Stimulated activated CD4-positive, alpha-beta T cell treated with anti-CD3 and anti-CD28 coated beads, Interleukin-12 subunit alpha, Interleukin-12 subunit beta, amount 100 ng/mL, for 48 hours (primary cell): ENCODE results near the gene MKI67.
A peak's percentile ranks its signal among the peaks of the same experiment; 100 is the strongest.

ENCODE experiments used
- DNase-seq, 3 donors: peaks; one replicate each; pipeline ENCODE4 v3.0.0-alpha.2; 2020; ENCODE audit warnings: low read depth in 2 of 3, low spot score in 1 of 3

MKI67 gene

DNA sequence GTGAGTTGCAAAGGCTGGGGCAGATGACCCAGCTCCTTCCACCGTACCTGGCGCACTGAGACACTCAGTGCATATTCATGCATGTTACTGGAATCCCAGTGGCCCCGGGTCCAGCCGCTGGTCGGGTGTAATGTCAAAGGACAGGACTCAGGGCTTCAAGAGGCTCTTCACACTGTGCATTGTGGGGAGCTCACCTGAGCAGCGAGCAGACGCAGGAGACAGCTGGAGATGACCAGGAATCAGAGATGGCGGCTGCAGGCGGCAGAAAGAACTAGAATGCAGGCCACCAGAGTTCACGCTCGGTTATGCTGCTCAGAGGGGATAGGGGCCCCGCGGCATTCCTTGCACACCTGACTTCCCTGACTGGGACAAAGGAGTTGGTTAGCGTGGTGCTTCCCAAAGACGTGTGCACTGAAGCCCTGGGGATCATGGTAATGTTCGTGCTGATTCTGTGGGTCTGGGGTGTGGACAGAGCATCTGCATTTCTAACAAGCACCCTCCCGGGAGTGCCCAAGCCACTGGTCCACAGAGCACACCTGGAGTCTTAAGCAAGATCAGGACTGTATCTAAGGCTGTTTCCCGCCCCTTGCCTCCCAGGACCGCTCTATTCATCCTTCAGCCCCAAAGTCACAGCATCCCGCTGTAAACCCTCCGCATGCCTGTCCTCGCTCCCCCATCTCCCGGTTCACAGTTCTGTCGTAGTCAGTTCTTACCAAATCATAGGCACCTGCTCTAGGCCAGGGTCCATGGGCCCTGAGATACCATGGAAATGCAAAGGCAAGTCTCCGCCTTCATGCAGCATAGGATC, 71.0 kb downstream of the MKI67 start:
- DNase-seq: no peak

DNA sequence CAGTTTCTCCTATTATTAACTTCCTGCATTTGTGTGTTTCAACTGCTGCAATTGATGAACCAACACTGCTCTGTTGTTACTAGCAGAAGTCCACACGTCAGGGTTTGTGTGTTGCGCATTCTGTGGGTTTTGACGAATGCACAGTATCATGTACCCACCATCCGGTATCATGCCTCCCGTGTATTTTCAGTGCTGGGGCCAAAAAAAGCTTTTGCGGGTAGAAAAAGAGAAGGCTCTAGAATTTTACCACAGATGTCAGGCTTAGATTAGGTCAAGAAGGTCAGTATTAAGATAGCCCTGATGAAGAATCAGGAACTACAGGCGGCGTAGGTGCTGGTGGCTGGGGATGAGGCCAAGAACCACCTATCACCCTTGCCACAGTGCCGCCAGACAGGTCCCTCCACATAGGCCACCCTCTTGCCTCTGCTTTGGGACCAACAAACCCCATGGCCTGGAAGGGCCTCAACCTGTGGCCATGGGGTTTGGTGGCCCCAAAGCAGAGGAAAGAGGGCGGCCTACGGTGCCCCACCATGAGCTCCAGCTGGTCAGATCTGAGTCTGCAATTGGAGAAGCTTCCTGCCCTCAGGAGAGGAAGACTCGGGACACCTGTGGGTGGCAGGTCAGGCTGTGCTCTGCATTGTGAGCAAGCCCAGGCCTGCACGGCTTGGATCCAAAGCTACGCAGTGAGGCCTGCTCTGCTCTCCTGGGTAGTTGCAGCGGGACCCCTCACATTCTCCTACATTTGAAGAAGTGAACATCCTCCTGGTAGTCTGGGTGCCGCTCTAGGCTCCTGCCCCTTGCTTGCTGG, 71.9 kb downstream of the MKI67 start:
- DNase-seq: no peak

DNA sequence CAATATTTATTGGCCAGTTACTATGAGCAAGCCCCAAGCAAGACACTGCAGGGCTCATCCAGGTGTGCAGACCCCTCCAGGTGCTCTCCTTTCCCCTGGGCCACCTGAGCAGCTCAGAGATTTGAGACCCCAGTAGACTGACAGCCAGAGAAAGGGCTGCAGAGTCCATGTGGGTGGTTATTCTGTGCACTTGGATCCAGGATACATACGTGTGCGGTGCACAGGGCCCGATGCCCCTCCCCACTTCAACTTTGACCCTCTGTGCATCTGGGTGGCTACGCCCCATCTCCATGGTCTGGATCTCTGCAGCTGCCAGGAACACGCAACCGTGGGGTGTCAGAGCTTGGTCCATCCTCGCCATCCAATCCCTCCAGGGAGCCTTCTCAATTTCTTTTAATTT, 72.9 kb downstream of the MKI67 start:
- DNase-seq: no peak

DNA sequence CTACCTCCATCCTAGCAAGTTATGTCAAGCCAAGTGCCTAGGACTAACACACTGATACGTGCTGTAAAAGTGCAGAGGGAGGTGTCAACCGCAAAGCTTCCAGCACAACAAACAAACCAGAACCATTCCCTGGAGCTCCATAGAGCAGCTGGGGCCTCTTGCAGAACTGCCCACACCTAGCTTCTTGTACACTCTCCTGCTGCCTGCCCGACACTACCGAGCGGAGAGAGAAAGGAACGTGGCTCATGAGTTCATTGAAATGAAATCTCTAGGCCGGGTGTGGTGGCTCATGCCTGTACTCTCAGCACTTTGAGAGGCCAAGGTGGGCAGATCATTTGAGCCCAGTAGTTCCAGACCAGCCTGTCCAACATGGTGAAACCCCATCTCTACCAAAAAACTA, 73.5 kb downstream of the MKI67 start:
- no peak for DNase-seq

DNA sequence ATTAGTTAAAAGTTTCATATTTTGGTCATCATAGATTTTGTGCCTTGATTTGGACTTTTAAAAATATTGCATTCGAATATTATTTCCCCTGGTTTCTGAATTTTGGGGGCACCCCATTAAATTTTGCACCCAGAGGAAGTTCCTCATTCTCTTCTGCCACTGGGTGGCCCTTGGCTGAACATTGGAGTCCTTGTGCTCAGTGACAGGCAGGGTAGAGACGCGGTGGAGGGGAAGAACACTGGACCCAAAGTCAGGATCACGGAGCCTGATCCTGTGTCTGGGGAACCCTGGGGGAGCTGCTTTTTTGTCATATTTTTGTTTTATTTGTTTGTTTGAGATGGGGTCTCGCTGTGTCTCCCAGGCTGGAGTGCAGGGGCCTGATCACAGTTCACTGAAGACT, 74.7 kb downstream of the MKI67 start:
- DNase-seq: no peak

DNA sequence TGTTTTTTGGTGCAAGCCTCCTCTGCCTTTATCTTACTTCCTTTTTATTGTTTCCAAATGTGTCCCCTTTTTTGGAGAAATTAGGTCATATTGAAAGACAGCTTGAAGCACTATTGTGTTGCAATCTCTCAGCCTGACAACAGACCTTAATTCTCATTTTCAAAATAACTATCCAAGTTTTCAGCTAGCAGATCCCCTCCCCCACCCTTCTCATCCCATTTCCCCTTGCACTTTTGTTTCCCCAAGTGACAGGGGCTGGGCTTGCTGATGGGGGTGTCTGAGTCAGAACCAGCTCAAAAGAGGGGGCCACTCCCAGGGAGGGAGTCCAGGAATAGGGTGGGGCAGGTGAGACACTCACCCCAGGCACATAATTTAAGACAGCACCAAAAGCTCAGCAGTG, 75.3 kb downstream of the MKI67 start:
- no peak for DNase-seq

DNA sequence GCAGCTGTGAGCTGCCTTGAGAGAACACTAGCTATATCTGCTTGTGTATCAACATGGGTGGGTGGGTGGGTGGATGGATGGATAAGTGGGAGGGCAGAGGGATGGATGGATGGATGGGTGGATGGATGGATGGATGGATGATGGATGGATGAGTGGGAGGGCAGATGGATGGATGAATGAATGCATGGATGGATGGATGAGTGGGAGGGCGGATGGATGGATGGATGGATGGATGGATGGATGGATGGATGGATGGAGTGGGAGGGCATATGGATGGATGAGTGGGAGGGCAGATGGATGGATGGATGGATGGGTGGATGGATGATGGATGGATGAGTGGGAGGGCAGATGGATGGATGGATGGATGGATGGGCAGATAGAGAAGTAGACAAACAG, 76.1 kb downstream of the MKI67 start:
- DNase-seq: no peak

DNA sequence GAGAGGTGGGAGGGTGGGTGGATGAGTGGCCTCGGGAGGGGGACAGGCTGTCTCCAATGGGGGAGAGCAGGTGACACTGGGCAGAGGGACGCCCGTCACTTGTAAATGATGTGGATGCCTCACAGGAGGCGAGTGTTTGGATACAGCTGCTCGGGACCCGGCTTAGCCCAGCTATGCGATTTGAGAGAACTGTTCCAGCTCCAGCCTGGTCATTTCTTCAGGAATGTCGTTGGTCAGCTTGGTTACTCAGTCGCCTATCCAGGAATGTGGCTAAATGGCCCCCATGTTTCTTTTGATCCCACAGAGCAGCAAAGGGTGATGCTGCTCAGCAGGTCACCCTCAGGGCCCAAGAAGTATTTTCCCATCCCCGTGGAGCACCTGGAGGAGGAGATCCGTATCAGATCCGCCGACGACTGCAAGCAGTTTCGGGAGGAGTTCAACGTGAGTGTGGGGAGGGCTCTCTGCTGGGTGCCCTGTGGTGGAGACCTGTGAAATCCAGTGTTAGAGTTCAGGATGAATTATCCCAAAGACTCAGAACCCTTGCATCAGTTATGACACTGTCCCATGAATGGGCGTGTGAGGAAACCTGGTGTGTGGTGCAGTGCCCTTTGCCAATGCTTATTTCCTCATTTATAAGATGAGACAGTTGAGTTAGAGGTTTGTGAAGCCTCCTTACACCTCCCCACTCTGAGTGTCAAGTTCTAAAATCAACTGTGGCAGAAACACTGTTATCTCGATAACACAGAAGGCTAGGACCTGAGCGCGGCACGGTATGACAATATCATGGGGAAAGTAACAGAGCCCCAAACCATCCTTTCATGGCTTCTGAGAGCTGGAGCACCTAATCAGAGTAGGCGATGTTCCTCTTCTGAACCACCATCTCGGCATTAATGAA, 76.8 kb downstream of the MKI67 start:
- no peak for DNase-seq

DNA sequence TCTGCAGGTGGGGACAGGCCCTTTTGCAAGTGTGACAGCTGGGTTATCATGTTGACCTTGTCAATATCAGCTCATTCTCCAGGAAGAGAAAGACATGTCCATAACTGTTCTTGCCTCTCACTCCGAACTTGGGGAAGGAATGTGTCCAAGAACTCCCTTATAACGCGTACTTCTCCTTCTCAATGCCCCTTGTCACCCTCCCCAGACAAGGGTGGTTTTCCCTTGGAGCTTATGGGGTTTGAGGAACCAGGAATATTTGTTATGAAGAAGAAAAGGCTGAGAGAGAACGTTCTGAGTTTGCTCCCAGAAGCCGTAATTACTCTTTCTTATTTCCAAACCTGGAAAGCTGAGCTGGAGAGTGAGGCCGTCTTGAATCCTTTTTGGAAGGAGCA, 77.4 kb downstream of the MKI67 start:
- no peak for DNase-seq

DNA sequence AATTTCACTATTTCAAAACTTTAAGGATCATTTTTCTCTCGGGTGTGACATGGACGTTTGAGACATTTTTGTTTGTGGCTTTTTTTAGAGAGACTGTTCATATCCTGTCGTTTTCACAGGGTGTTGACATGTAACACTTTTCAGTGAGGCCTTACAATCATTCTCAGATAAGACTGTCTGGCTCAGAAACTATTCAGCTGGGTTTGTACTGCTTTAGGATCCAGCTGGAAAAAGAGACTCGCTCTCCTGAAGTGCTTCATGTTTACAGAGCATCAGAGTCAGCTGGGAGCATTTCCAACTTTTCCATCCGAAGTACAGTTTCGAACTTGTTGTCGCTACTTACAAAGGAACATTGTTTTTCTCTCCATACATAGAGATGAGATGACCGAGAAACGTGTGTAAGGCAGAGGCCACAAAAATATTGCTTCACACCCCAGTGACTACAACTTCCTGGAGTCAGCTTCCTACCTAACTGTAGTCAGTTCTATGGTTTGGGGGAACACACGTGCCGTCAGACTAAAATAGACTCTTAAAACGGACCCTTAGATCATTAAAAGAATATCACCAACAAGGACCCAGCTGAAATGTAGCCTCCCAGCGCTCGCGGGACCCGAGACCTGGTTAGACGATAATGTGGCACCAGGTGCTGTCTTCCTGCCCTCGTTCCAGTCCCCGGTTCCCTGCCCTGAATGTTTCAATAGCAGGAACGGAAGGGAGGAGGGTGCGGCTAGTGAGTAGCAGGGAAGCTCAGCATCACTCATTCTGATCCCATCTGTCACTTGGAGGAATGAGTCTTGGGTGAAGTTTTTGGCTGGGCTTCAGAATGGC, 78.0 kb downstream of the MKI67 start:
- no peak for DNase-seq

DNA sequence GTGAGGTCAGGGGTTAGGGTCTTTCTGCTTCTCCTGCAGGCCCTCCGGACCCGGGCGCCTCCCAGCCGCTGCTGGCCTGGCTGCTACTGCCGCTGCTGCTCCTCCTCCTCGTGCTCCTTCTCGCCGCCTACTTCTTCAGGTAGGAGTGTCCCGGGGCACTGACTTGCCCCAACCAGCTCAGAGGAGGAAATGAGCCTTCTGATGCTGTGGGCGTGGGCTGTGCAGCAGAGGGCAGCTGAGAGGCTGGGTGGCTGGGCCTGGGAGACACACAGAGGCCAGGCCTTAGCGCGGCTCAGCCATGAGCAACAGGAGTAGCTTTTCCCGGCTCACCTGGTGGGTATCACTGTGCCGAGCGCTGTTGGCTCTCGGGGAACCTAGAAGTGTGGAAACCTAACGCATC, 78.9 kb downstream of the MKI67 start:
- DNase-seq: peak; percentile 70 to 79 (median 75)

DNA sequence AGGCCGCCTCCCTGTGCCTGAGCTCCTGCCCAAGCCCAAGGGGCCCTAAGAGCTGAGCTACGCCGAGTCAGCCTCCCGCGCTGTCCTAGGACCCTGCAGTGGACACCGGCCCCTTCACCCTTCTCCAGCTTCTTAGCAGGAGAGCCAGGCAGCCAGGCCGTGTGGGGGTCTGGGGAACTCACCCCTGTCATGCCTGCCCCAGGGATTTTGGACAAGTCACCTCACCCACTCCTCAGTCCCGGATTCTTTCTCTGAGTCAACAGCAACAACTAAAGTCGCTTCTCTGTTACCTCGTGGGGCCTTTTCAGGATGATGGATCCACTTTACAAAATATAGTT, 79.3 kb downstream of the MKI67 start:
- DNase-seq: no peak
